K562 (cell line): ENCODE measurements around the gene CFAP20. TPM values are rescaled to one million over a fixed set of nuclear protein-coding genes. Genes with fewer than 3 reads are reported as not detected.

Source experiments
- ATAC-seq: fragments of 200-7000 bp; cut with Tn5 transposase; 3 replicates; pipeline ENCODE4 v1.9.1; 2020; ENCODE audit warnings: moderate library complexity
- BruUV-seq: library from RNA; stranded (reverse); fragments of 400-500 nt; replicated peaks from 2 replicates; lab custom pipeline; 2021; lab: Mats Ljungman, UMichigan
- CTCF ChIA-PET: fragments of 300-600 bp; formaldehyde crosslinking; extraction: SDS; loops from one replicate; lab custom pipeline; 2021; ENCODE audit warnings: low intra/inter-chr PET ratio; lab: Yijun Ruan, JAX
- POLR2A ChIA-PET: fragments of 300-600, 350-650 bp; sonication (Branson Sonifier 250); formaldehyde crosslinking; extraction: SDS; loops from one replicate; lab custom pipeline; 2021; ENCODE audit warnings: antibody characterized with exemption, inconsistent platforms; lab: Yijun Ruan, JAX
- DNase-seq, 4 experiments: peaks; one replicate each; pipeline versions ENCODE4 v3.0.0 to v3.0.0-alpha.2; 2011 to 2018; ENCODE audit warnings: low spot score in 3 of 4, mixed read lengths in 3 of 4; ENCODE audit errors: extremely low read depth in 1 of 4
- FAIRE-seq: peaks from 2 replicates; lab custom pipeline; 2011; peaks lifted over from hg19 to GRCh38; lab: Jason Lieb, UNC
- H2AFZ ChIP-seq: 2 replicates; pipeline ENCODE4 v1.6.0; 2011; ENCODE audit warnings: low read depth, low read length, control low read depth, inconsistent platforms
- H3K27ac ChIP-seq: fragments of 200-600 bp; 3 replicates; pipeline ENCODE4 v1.8.0; 2011; ENCODE audit warnings: low read depth, mild to moderate bottlenecking, control low read depth, inconsistent platforms, low read length, moderate library complexity, mixed read lengths; ENCODE audit errors: extremely low read depth
- H3K27me3 ChIP-seq, 2 experiments: fragments of 300-600 bp in 1 of 2; 2 replicates in 1 of 2; 3 replicates in 1 of 2; pipeline versions ENCODE4 v1.6.0 to v1.8.0; 2011; ENCODE audit warnings: inconsistent platforms in 2 of 2, low read length in 2 of 2, mild to moderate bottlenecking in 1 of 2, mixed read lengths in 1 of 2, moderate library complexity in 1 of 2; ENCODE audit not compliant: control insufficient read depth in 2 of 2, insufficient read depth in 2 of 2
- H3K36me3 ChIP-seq: fragments of 300-600 bp; 3 replicates; pipeline ENCODE4 v1.8.0; 2011; ENCODE audit warnings: mild to moderate bottlenecking, low read length, inconsistent platforms; ENCODE audit not compliant: control insufficient read depth, insufficient read depth
- H3K4me1 ChIP-seq, 2 experiments: fragments of 200-600 bp in 1 of 2; replicated peaks in 1 of 2; 2 replicates in 1 of 2; 3 replicates in 1 of 2; pipeline versions ENCODE4 v1.5.1 to v1.8.0; 2011; ENCODE audit warnings: inconsistent platforms in 2 of 2, low read length in 2 of 2, mild to moderate bottlenecking in 1 of 2, mixed read lengths in 1 of 2, moderate library complexity in 1 of 2; ENCODE audit not compliant: control insufficient read depth in 2 of 2, insufficient read depth in 2 of 2
- H3K4me2 ChIP-seq: 2 replicates; pipeline ENCODE4 v1.6.1; 2011; ENCODE audit warnings: low read length, control low read depth, inconsistent platforms, mixed read lengths; ENCODE audit not compliant: insufficient read depth
- H3K4me3 ChIP-seq: fragments of 200-600 bp; sonication (generic), shearing (Covaris generic); 2 replicates; pipeline ENCODE4 v1.5.1; 2016; ENCODE audit warnings: control low read depth, inconsistent platforms
- H3K79me2 ChIP-seq: fragments of 200-600 bp; 3 replicates; pipeline ENCODE4 v1.8.0; 2011; ENCODE audit warnings: low read length, inconsistent platforms; ENCODE audit not compliant: control insufficient read depth, insufficient read depth
- H3K9ac ChIP-seq, 2 experiments: 2 replicates each; pipeline versions ENCODE4 v1.6.0 to v1.6.1; 2011; ENCODE audit warnings: low read depth in 2 of 2, low read length in 2 of 2, control low read depth in 1 of 2, inconsistent platforms in 1 of 2, mild to moderate bottlenecking in 1 of 2, mixed read lengths in 1 of 2; ENCODE audit not compliant: insufficient read depth in 1 of 2
- H3K9me1 ChIP-seq: one replicate; pipeline ENCODE4 v1.6.0; 2011; ENCODE audit warnings: inconsistent platforms, mild to moderate bottlenecking, low read length, moderate library complexity; ENCODE audit not compliant: control insufficient read depth, insufficient read depth
- H3K9me3 ChIP-seq: replicated peaks from 2 replicates; pipeline ENCODE4 v1.5.1; 2011; ENCODE audit warnings: low read depth, low read length, inconsistent platforms; ENCODE audit not compliant: control insufficient read depth, insufficient read depth
- H4K20me1 ChIP-seq: replicated peaks from 2 replicates; pipeline ENCODE4 v1.6.1; 2011; ENCODE audit warnings: low read length, inconsistent platforms, mixed read lengths; ENCODE audit not compliant: control insufficient read depth, insufficient read depth
- ADNP ChIP-seq: fragments of 200-800 bp; sonication (Bioruptor generic); IDR thresholded peaks from 2 replicates; pipeline ENCODE4 v1.6.1; 2016; ENCODE audit warnings: missing genetic modification characterization, missing compliant biosample characterization
- ATF1 ChIP-seq, 2 experiments: fragments of 450-650 bp in 1 of 2; IDR thresholded peaks; 2 replicates each; pipeline ENCODE4 v1.6.1; 2016; ENCODE audit warnings: missing compliant biosample characterization in 1 of 2, missing genetic modification characterization in 1 of 2
- BACH1 ChIP-seq: fragments of 200-800 bp; sonication (Bioruptor generic); IDR thresholded peaks from 2 replicates; pipeline ENCODE4 v1.6.1; 2016; ENCODE audit warnings: missing genetic modification characterization, missing compliant biosample characterization
- EP300 ChIP-seq: IDR thresholded peaks from 2 replicates; pipeline ENCODE4 v1.6.1; 2012; ENCODE audit warnings: low read length, improper control_type of control experiment
- ETV6 ChIP-seq, 3 experiments: fragments of 150-350 bp in 1 of 3; sonication (generic) in 1 of 3; formaldehyde crosslinking in 1 of 3; IDR thresholded peaks; 2 replicates each; pipeline versions ENCODE4 v1.6.1 to v1.8.0; 2014 to 2022; ENCODE audit warnings: borderline replicate concordance in 2 of 3, low read depth in 2 of 3, antibody characterized with exemption in 1 of 3, low read length in 1 of 3, mild to moderate bottlenecking in 1 of 3, missing genetic modification reagents in 1 of 3
- EZH2 ChIP-seq: IDR thresholded peaks from 2 replicates; pipeline ENCODE4 v1.6.1; 2012; ENCODE audit warnings: low read depth, mild to moderate bottlenecking, inconsistent platforms, low read length, borderline replicate concordance
- GATAD2B ChIP-seq: fragments of 450-650 bp; IDR thresholded peaks from 2 replicates; pipeline ENCODE4 v1.6.1; 2017; ENCODE audit warnings: mild to moderate bottlenecking, borderline replicate concordance
- GTF2A2 ChIP-seq: IDR thresholded peaks from 2 replicates; pipeline ENCODE4 v1.6.1; 2016; ENCODE audit warnings: mild to moderate bottlenecking, missing genetic modification characterization, missing compliant biosample characterization
- NEUROD1 ChIP-seq: fragments of 150-350 bp; IDR thresholded peaks from 2 replicates; pipeline ENCODE4 v1.6.1; 2014; ENCODE audit warnings: borderline replicate concordance, low read length, low read depth; ENCODE audit not compliant: partially characterized antibody
- NFE2L1 ChIP-seq: fragments of 450-650 bp; IDR thresholded peaks from 2 replicates; pipeline ENCODE4 v1.6.1; 2016; ENCODE audit warnings: missing genetic modification characterization, low read depth, mild to moderate bottlenecking, missing compliant biosample characterization, moderate library complexity, borderline replicate concordance
- NFIX ChIP-seq: fragments of 250-450 bp; sonication (Bioruptor Pico); IDR thresholded peaks from 2 replicates; pipeline ENCODE4 v1.4.0; 2020; ENCODE audit warnings: low read depth, mild to moderate bottlenecking, moderate library complexity
- NFYB ChIP-seq: IDR thresholded peaks from 2 replicates; pipeline ENCODE4 v1.6.1; 2011; ENCODE audit warnings: mild to moderate bottlenecking, moderate library complexity; ENCODE audit not compliant: insufficient read length; ENCODE audit errors: extremely low read depth
- POLR2A ChIP-seq: fragments of 450-650 bp; conservative IDR thresholded peaks from 2 replicates; pipeline ENCODE4 v1.6.1; 2016
- RB1 ChIP-seq: fragments of 450-650 bp; IDR thresholded peaks from 2 replicates; pipeline ENCODE4 v1.6.1; 2017; ENCODE audit warnings: low read depth, mild to moderate bottlenecking
- SRSF3 ChIP-seq: fragments of 200-400 bp; formaldehyde crosslinking; IDR thresholded peaks from 2 replicates; pipeline ENCODE4 v1.6.1; 2016; ENCODE audit warnings: mild to moderate bottlenecking, low read length, moderate library complexity; ENCODE audit not compliant: insufficient read depth
- TAF7 ChIP-seq: fragments of 450-650 bp; IDR thresholded peaks from 2 replicates; pipeline ENCODE4 v1.6.1; 2016; ENCODE audit warnings: missing genetic modification characterization, missing compliant biosample characterization
- XRCC5 ChIP-seq: fragments of 200-400 bp; formaldehyde crosslinking; IDR thresholded peaks from 2 replicates; pipeline ENCODE4 v1.6.1; 2017; ENCODE audit warnings: low read depth, mild to moderate bottlenecking, low read length
- WGBS: fragments of 100-300 bp; shearing (Covaris generic); methylation state at CpG from one replicate; pipeline ENCODE4 v1.1.6; 2016; ENCODE audit warnings: low coverage, mixed read lengths; ENCODE audit not compliant: insufficient coverage; ENCODE audit errors: missing lambda C conversion rate; 5-methylcytosine and 5-hydroxymethylcytosine counted together
- in situ Hi-C: fragments of 300-500 bp; cut with MboI; formaldehyde crosslinking; loops from 4 replicates; pipeline ENCODE4 v1.15.0; 2018; ENCODE audit warnings: inconsistent platforms, mixed read lengths
- intact Hi-C: fragments of 100-400 bp; cut with micrococcal nuclease; formaldehyde crosslinking; loops from 2 replicates; pipeline ENCODE4 v1.14.2; 2022
- polyA plus RNA-seq, 8 experiments: library from polyadenylated mRNA; depleted of rRNA in 4 of 8; stranded (reverse) in 5 of 8; unstranded in 3 of 8; fragments of >200 nt; fragmentation: Nextera tagmentation in 2 of 8; fragmentation: Illumina TruSeq in 1 of 8; extraction: Ambion mirVana in 2 of 8; extraction: Trizol in 1 of 8; gene quantifications; 2 replicates each; pipeline versions ENCODE4 v1.2.1 to v1.2.3, GENCODE V29; 2011 to 2014; ENCODE audit warnings: inconsistent platforms in 1 of 8, missing spikeins in 1 of 8
- total RNA-seq, 7 experiments: library from RNA; depleted of rRNA in 6 of 7; stranded (reverse); fragments of >200 nt in 6 of 7; fragmentation: Illumina TruSeq in 2 of 7; extraction: Trizol in 2 of 7; gene quantifications; 2 replicates each; pipeline versions ENCODE4 v1.2.1 to v1.2.3, GENCODE V29; 2011 to 2021; ENCODE audit warnings: low replicate concordance in 1 of 7
- TF ChIP-seq, protein P1 (sequence below): sonication (generic); formaldehyde crosslinking; IDR thresholded peaks from 2 replicates; pipeline ENCODE4 v1.8.0; 2022; ENCODE audit warnings: mild to moderate bottlenecking, missing genetic modification reagents

Gene CFAP20
- total and polyA plus RNA-seq, 9 of the 15 experiments (the other 6 are each of a cell fraction or from before 2014, with no cell fraction given): 20.5 to 90.5 (median 75.3) TPM

DNA sequence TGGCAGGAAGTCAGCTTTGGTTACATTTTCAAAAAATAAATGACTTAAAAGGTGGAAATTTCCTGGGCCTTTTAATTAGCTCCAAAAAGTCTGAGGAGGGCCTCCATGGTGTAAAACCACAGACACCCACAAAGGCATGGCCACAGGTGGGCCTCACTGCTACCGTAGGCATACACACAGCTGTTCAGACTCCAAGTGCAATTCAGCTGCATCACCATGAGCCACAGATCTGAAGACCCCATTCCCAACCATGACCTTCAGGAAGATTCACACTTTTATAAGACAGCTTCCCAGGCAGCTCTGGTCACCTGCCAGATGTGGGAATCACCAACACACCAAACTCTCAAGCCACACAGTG is 48.2 kb upstream of the CFAP20 start:
- Histone ChIP-seq H3K36me3 (peaks cover 95% of the 10 kb centered on the region), H3K9me3 (0 out of 2 replicates have a peak, but pooled peaks cover 2% of the 10 kb centered on the region), H3K27ac (no peak overlapping the region), H4K20me1 (0 out of 2 replicates have a peak, but pooled peaks cover 1% of the 10 kb centered on the region), H3K9me1 (no peaks in the 10 kb centered on the region), H3K27me3 (no peaks in the 10 kb centered on the region), H3K9ac (no peak overlapping the region), H3K4me1 (peaks cover 0 to 2% of the 10 kb centered on the region in 2 experiments; a peak in 1 of 5 replicates), H3K79me2 (peaks cover 33% of the 10 kb centered on the region), H2AFZ (no peak overlapping the region), H3K4me3 (no peak overlapping the region), H3K4me2 (no peak overlapping the region)
- DNase-seq (no peak), FAIRE-seq (no peak), ATAC-seq (no peak)
- TF ChIP-seq, protein P1, sequence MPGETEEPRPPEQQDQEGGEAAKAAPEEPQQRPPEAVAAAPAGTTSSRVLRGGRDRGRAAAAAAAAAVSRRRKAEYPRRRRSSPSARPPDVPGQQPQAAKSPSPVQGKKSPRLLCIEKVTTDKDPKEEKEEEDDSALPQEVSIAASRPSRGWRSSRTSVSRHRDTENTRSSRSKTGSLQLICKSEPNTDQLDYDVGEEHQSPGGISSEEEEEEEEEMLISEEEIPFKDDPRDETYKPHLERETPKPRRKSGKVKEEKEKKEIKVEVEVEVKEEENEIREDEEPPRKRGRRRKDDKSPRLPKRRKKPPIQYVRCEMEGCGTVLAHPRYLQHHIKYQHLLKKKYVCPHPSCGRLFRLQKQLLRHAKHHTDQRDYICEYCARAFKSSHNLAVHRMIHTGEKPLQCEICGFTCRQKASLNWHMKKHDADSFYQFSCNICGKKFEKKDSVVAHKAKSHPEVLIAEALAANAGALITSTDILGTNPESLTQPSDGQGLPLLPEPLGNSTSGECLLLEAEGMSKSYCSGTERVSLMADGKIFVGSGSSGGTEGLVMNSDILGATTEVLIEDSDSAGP (CRISPR knock-in tag): no peak
- TF ChIP-seq ATF1 (CRISPR knock-in tag; IDR thresholded peaks at IDR 0.05) (no peak), ATF1 (tag; IDR thresholded peaks at IDR 0.05) (no peak), EZH2 (no peak), EP300 (no peak), TAF7 (tag) (no peak), POLR2A (no peak), GATAD2B (no peak), ADNP (tag) (no peak), BACH1 (tag) (no peak), NEUROD1 (no peak), SRSF3 (no peak), NFYB (no peak), NFE2L1 (tag) (no peak), GTF2A2 (tag) (no peak), XRCC5 (no peak), ETV6 (IDR thresholded peaks at IDR 0.05; ENCODE audit: borderline replicate concordance in 1 of 2, low read depth in 2 of 2, low read length in 1 of 2) (no peak), ETV6 (CRISPR knock-in tag; IDR thresholded peaks at IDR 0.05; ENCODE audit: borderline replicate concordance) (no peak), RB1 (no peak), NFIX (CRISPR knock-in tag) (no peak)
- in situ Hi-C loops: no loop called here
- no TSS peak for BruUV-seq
- ChIA-PET CTCF (interaction anchor here (0.7 kb wide), 1 partner anchor 57 kb away, joined by 4 read pairs; no protein-coding TSS in a partner anchor), POLR2A (interaction anchor here (0.6 to 3.0 kb wide), 3 partner anchors 9 to 575 kb away, joined by 3 to 12 read pairs (median 5); no protein-coding TSS in a partner anchor)
- intact Hi-C loops: no loop called here
- WGBS: 93% methylated on average over 1 of the region's 1 CpG
